Ectodermal cell (in vitro differentiated cells): Measurements from ENCODE around the gene PDGFC. TPM values are rescaled to one million over a fixed set of nuclear protein-coding genes. Genes with fewer than 3 reads are reported as not detected.

Experiments used
- H3K27ac ChIP-seq: 2 replicates; pipeline ENCODE4 v1.7.0; 2013; ENCODE audit warnings: mild to moderate bottlenecking, low read depth, low read length; ENCODE audit not compliant: insufficient read depth, poor library complexity, severe bottlenecking
- H3K27me3 ChIP-seq: 2 replicates; pipeline ENCODE4 v1.7.0; 2013; ENCODE audit warnings: mild to moderate bottlenecking, low read length; ENCODE audit not compliant: insufficient read depth, control insufficient read depth, poor library complexity, severe bottlenecking
- H3K36me3 ChIP-seq: one replicate; pipeline ENCODE4 v1.7.0; 2013; ENCODE audit warnings: low read length; ENCODE audit not compliant: control insufficient read depth, insufficient read depth
- H3K4me1 ChIP-seq: one replicate; pipeline ENCODE4 v1.7.0; 2013; ENCODE audit warnings: low read length; ENCODE audit not compliant: control insufficient read depth, insufficient read depth
- H3K4me3 ChIP-seq: 2 replicates; pipeline ENCODE4 v1.7.0; 2013; ENCODE audit warnings: low read depth, low read length, control low read depth; ENCODE audit not compliant: insufficient read depth
- H3K9me3 ChIP-seq: 2 replicates; pipeline ENCODE4 v1.7.0; 2013; ENCODE audit warnings: mild to moderate bottlenecking, low read length, moderate library complexity; ENCODE audit not compliant: control insufficient read depth
- WGBS, 2 experiments: methylation state at CpG; one replicate each; pipeline ENCODE4 v1.1.7; 2013; ENCODE audit warnings: missing lambda C conversion rate in 2 of 2; 5-methylcytosine and 5-hydroxymethylcytosine counted together
- polyA plus RNA-seq, 4 experiments: library from polyadenylated mRNA; stranded (reverse); fragments of 50-300 nt; gene quantifications; one replicate each; pipeline ENCODE4 v1.2.3, GENCODE V29; 2013

The PDGFC gene, protein sequence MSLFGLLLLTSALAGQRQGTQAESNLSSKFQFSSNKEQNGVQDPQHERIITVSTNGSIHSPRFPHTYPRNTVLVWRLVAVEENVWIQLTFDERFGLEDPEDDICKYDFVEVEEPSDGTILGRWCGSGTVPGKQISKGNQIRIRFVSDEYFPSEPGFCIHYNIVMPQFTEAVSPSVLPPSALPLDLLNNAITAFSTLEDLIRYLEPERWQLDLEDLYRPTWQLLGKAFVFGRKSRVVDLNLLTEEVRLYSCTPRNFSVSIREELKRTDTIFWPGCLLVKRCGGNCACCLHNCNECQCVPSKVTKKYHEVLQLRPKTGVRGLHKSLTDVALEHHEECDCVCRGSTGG
- polyA plus RNA-seq (2013, experiment 1 of 4): 7.5 TPM
- polyA plus RNA-seq (2013, experiment 2 of 4): 7.4 TPM
- polyA plus RNA-seq (2013, experiment 3 of 4): 5.7 TPM
- 8.0 TPM for polyA plus RNA-seq (2013, experiment 4 of 4)

DNA sequence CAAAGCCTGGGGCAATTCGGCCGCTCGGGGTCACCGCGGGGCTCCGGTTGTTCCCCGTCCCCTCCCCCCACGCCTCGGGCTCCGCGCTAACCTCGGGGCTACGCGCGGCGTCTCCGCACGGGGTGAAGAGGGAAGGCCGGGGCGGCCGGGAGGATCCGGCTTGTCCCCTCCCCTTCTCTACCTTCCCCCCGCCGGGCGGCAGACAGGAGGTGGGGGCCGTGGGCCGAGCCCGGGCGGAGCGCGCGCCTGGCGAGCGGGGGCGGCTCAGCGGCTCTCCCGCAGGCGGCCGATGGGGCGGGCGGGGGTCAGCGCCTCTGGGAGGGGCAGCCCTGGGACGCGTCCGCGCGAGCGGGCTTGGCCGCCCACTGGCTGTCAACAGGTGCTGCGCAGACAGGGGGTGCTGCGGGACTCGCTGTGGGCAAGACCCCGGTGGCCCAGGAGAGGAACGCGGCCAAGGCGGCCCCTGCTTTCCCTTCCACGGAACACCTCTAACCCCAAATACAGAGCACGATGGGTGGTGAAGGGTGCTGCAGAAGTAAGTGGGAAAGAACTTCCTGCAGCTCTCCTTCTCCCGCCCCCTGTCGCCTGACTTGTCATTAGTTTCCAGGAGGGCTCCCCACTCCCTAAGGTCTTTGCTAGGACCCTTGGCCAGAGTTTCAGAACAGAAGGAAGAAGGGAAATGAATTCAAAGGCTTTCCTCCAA, at the start of gene PDGFC:
PDGFC (minus strand) TSS at position 124 of the 703 bp plus-strand sequence. CDS start 896 bp downstream, outside the sequence.
- Histone ChIP-seq H3K27me3 (peaks cover 25% of the 10 kb centered on the region), H3K27ac (no peak within 1 kb of the TSS), H3K36me3 (no peaks in the 10 kb centered on the region), H3K4me1 (peaks cover 7% of the 10 kb centered on the region), H3K4me3 (peak within 1 kb of the TSS; percentile 77), H3K9me3 (no peaks in the 10 kb centered on the region)
- WGBS, 2 experiments: 0 to 1% methylated on average over 56 to 60 of the region's 60 CpGs

- Histone ChIP-seq H3K4me3 (no peak overlapping the region), H3K9me3 (no peaks in the 10 kb centered on the region), H3K4me1 (no peaks in the 10 kb centered on the region), H3K27me3 (no peaks in the 10 kb centered on the region), H3K36me3 (no peaks in the 10 kb centered on the region), H3K27ac (no peak overlapping the region)
- WGBS, 2 experiments: 95 to 96% methylated on average over 1 of the region's 1 CpG
These were observed 49.3 kb upstream of the PDGFC start for GRCh38 chr4:157020882-157021281.

- Histone ChIP-seq H3K4me1 (no peaks in the 10 kb centered on the region), H3K9me3 (no peaks in the 10 kb centered on the region), H3K27ac (no peak overlapping the region), H3K36me3 (no peaks in the 10 kb centered on the region), H3K27me3 (no peaks in the 10 kb centered on the region), H3K4me3 (no peak overlapping the region)
- 97 to 100% methylated on average over 1 to 3 of the region's 3 CpGs for WGBS, 2 experiments
These were observed 47.4 kb upstream of the PDGFC start for GRCh38 chr4:157018920-157019490.

GRCh38 chr4:157014621-157015591, 43.3 kb upstream of the PDGFC start:
- no peaks in the 10 kb centered on the region for H3K9me3 ChIP-seq
- H3K4me1 ChIP-seq: no peaks in the 10 kb centered on the region
- H3K4me3 ChIP-seq: no peak overlapping the region
- WGBS, 2 experiments: 75 to 76% methylated on average over 13 of the region's 13 CpGs
- H3K27me3 ChIP-seq: no peaks in the 10 kb centered on the region
- no peak overlapping the region for H3K27ac ChIP-seq
- no peaks in the 10 kb centered on the region for H3K36me3 ChIP-seq

DNA sequence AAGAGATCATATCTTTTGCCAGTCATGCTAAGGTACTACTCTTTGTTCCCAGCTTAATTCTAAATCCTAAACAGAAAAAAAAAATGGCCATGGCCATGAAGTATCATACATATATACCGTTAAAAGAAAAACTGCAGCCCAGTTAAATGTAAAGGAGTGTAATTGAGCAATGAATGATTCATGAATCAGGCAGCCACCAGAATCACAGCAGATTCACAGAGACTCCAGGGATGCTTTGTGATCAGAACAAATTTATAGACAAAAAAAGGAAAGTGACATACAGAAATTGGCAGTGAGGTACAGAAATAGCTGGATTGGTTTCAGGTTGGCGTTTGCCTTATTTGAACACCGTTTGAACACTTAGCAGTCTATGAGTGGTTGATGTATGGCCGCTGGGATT, 42.1 kb upstream of the PDGFC start:
- H3K4me3 ChIP-seq: no peak overlapping the region
- no peak overlapping the region for H3K27ac ChIP-seq
- no peaks in the 10 kb centered on the region for H3K27me3 ChIP-seq
- WGBS, 2 experiments: 88 to 98% methylated on average over 4 of the region's 4 CpGs
- H3K36me3 ChIP-seq: no peaks in the 10 kb centered on the region
- H3K4me1 ChIP-seq: no peaks in the 10 kb centered on the region
- H3K9me3 ChIP-seq: no peaks in the 10 kb centered on the region

DNA sequence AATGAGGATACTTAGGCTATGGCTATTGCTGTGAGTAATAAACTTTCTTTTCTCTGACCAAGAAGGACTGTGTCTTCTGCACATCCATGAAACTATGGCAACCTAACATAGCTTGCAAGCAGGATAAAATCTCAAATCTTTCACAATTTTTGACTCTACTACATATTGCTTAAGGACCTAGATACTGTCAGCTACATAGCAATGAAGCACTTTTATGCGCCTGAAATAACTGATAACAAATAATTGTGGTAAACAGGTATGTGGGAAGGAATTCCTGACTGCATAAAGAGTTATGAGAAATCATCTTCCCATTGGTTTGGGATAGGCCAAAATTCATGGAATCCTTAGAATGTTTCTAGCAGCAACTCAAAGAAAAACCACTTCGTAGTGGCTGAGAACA, 41.2 kb upstream of the PDGFC start:
- Histone ChIP-seq H3K27ac (no peak overlapping the region), H3K36me3 (no peaks in the 10 kb centered on the region), H3K9me3 (no peaks in the 10 kb centered on the region), H3K27me3 (no peaks in the 10 kb centered on the region), H3K4me3 (no peak overlapping the region), H3K4me1 (no peaks in the 10 kb centered on the region)
- WGBS, 2 experiments: 95 to 96% methylated on average over 2 of the region's 2 CpGs

DNA sequence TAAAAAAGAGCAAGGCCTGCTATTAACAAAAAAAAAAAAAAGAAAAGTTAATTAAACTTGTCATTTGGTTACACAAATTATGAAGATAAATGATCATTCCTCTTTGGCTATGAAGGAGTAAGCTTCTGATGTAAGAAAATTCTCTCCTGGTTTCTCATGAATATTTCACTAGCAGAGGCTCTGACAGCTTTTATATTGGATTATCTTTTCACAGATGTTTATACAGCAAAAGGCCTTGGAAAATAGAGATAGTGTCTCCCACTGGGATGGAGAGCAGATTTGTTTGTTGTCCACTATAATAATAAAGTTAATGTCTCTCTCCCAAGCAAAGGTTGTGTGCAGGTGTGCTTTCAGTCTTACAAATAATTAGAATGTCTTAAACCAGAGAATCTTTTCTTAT, 40.7 kb upstream of the PDGFC start:
- no peaks in the 10 kb centered on the region for H3K36me3 ChIP-seq
- H3K27me3 ChIP-seq: no peaks in the 10 kb centered on the region
- no peaks in the 10 kb centered on the region for H3K4me1 ChIP-seq
- H3K4me3 ChIP-seq: no peak overlapping the region
- no peak overlapping the region for H3K27ac ChIP-seq
- H3K9me3 ChIP-seq: no peaks in the 10 kb centered on the region

- Histone ChIP-seq H3K27ac (no peak overlapping the region), H3K4me1 (no peaks in the 10 kb centered on the region), H3K36me3 (no peaks in the 10 kb centered on the region), H3K9me3 (no peaks in the 10 kb centered on the region), H3K27me3 (no peaks in the 10 kb centered on the region), H3K4me3 (no peak overlapping the region)
- WGBS, 2 experiments: 91 to 100% methylated on average over 1 to 2 of the region's 2 CpGs
These were observed 39.0 kb upstream of the PDGFC start for GRCh38 chr4:157010630-157011029.

- Histone ChIP-seq H3K27me3 (no peaks in the 10 kb centered on the region), H3K4me3 (no peak overlapping the region), H3K36me3 (no peaks in the 10 kb centered on the region), H3K4me1 (no peaks in the 10 kb centered on the region), H3K27ac (no peak overlapping the region), H3K9me3 (no peaks in the 10 kb centered on the region)
- 100% methylated on average over 2 to 3 of the region's 3 CpGs for WGBS, 2 experiments
These were observed 34.2 kb upstream of the PDGFC start for GRCh38 chr4:157005831-157006230.
